Measurements from ENCODE around the gene DNASE2.
A peak's percentile ranks its signal among the peaks of the same experiment; 100 is the strongest.

The DNASE2 gene

GRCh38 chr19:12882589-12882988 lies 1.3 kb upstream of the DNASE2 start:
- no peaks in the 10 kb centered on the region for H3K27me3 ChIP-seq (ENCODE audit: low read depth, low read length)
- peaks cover 8% of the 10 kb centered on the region; the same call in 1 of the 2 replicates for H4K20me1 ChIP-seq (ENCODE audit: insufficient read depth, low read length)
- H3K36me3 ChIP-seq (replicated peaks; ENCODE audit: low read depth, low read length), result peaks cover 28% of the 10 kb centered on the region
- H3K4me2 ChIP-seq (ENCODE audit: low read length), result no peak overlapping the region
- peaks cover 19% of the 10 kb centered on the region for H3K9me3 ChIP-seq (ENCODE audit: insufficient read depth, low read length)
- peaks cover 21% of the 10 kb centered on the region for H3K4me1 ChIP-seq (ENCODE audit: low read length)
- H3K79me2 ChIP-seq (ENCODE audit: low read length), result peaks cover 19% of the 10 kb centered on the region
- no peak overlapping the region for H3K4me3 ChIP-seq (ENCODE audit: low read length)
- no peak for TF ChIP-seq EZH2phosphoT487 (IDR thresholded peaks at IDR 0.05; ENCODE audit: low read depth)
- no peak for TF ChIP-seq CTCF (IDR thresholded peaks at IDR 0.05; ENCODE audit: low read depth, low read length)
- no peak overlapping the region for H2AFZ ChIP-seq (ENCODE audit: low read depth, low read length)
- H3K9ac ChIP-seq (ENCODE audit: low read length), result no peak overlapping the region
- H3K27ac ChIP-seq (ENCODE audit: low read length), result no peak overlapping the region

GRCh38 chr19:12880551-12881171 lies 588 bp downstream of the DNASE2 start:
- Histone ChIP-seq H3K36me3 (replicated peaks; ENCODE audit: low read depth, low read length) (peaks cover 34% of the 10 kb centered on the region), H3K4me3 (ENCODE audit: low read length) (peak overlapping the region; percentile 92), H3K27ac (ENCODE audit: low read length) (peak overlapping the region; percentile 85), H3K27me3 (ENCODE audit: low read depth, low read length) (no peaks in the 10 kb centered on the region), H3K4me2 (ENCODE audit: low read length) (peak overlapping the region; percentile 96), H3K9me3 (ENCODE audit: insufficient read depth, low read length) (peaks cover 19% of the 10 kb centered on the region), H2AFZ (ENCODE audit: low read depth, low read length) (peak overlapping the region; percentile 29; the same call in 1 of the 2 replicates), H3K4me1 (ENCODE audit: low read length) (peaks cover 16% of the 10 kb centered on the region), H3K9ac (ENCODE audit: low read length) (peak overlapping the region; percentile 97), H4K20me1 (ENCODE audit: insufficient read depth, low read length) (peaks cover 8% of the 10 kb centered on the region; the same call in 1 of the 2 replicates), H3K79me2 (ENCODE audit: low read length) (peaks cover 19% of the 10 kb centered on the region)
- no peak for TF ChIP-seq EZH2phosphoT487 (IDR thresholded peaks at IDR 0.05; ENCODE audit: low read depth)
- no peak for TF ChIP-seq CTCF (IDR thresholded peaks at IDR 0.05; ENCODE audit: low read depth, low read length)

- Histone ChIP-seq H2AFZ (ENCODE audit: low read depth, low read length) (no peak overlapping the region), H4K20me1 (ENCODE audit: insufficient read depth, low read length) (peaks cover 8% of the 10 kb centered on the region; the same call in 1 of the 2 replicates), H3K4me3 (ENCODE audit: low read length) (no peak overlapping the region), H3K9me3 (ENCODE audit: insufficient read depth, low read length) (no peaks in the 10 kb centered on the region), H3K4me2 (ENCODE audit: low read length) (no peak overlapping the region), H3K4me1 (ENCODE audit: low read length) (peaks cover 3% of the 10 kb centered on the region), H3K9ac (ENCODE audit: low read length) (no peak overlapping the region), H3K36me3 (replicated peaks; ENCODE audit: low read depth, low read length) (peaks cover 55% of the 10 kb centered on the region), H3K27me3 (ENCODE audit: low read depth, low read length) (no peaks in the 10 kb centered on the region), H3K27ac (ENCODE audit: low read length) (no peak overlapping the region), H3K79me2 (ENCODE audit: low read length) (peaks cover 8% of the 10 kb centered on the region)
- TF ChIP-seq CTCF (IDR thresholded peaks at IDR 0.05; ENCODE audit: low read depth, low read length) (no peak), EZH2phosphoT487 (IDR thresholded peaks at IDR 0.05; ENCODE audit: low read depth) (no peak)
These were observed 6.2 kb downstream of the DNASE2 start for GRCh38 chr19:12875086-12875485.

GRCh38 chr19:12873891-12874745 lies 7.1 kb downstream of the DNASE2 start:
- Histone ChIP-seq H3K4me1 (ENCODE audit: low read length) (no peaks in the 10 kb centered on the region), H3K79me2 (ENCODE audit: low read length) (no peaks in the 10 kb centered on the region), H3K27me3 (ENCODE audit: low read depth, low read length) (no peaks in the 10 kb centered on the region), H3K4me3 (ENCODE audit: low read length) (no peak overlapping the region), H3K27ac (ENCODE audit: low read length) (no peak overlapping the region), H3K9ac (ENCODE audit: low read length) (no peak overlapping the region), H3K9me3 (ENCODE audit: insufficient read depth, low read length) (no peaks in the 10 kb centered on the region), H3K36me3 (replicated peaks; ENCODE audit: low read depth, low read length) (peaks cover 48% of the 10 kb centered on the region), H3K4me2 (ENCODE audit: low read length) (no peak overlapping the region), H4K20me1 (ENCODE audit: insufficient read depth, low read length) (peaks cover 5% of the 10 kb centered on the region; the same call in 1 of the 2 replicates), H2AFZ (ENCODE audit: low read depth, low read length) (no peak overlapping the region)
- TF ChIP-seq CTCF (IDR thresholded peaks at IDR 0.05; ENCODE audit: low read depth, low read length) (no peak), EZH2phosphoT487 (IDR thresholded peaks at IDR 0.05; ENCODE audit: low read depth) (no peak)

Measured in OCI-LY3 (cell line).